GM19468 (cell line): ENCODE data around the gene EMX2.

Experiments used
- ATAC-seq: cut with Tn5 transposase; IDR thresholded peaks from one replicate; pipeline ENCODE4 v1.9.1; 2021; ENCODE audit warnings: mild to moderate bottlenecking, moderate library complexity, moderate number of reproducible peaks; ENCODE audit not compliant: unreplicated experiment; ENCODE audit errors: extremely low read depth

Gene EMX2

DNA sequence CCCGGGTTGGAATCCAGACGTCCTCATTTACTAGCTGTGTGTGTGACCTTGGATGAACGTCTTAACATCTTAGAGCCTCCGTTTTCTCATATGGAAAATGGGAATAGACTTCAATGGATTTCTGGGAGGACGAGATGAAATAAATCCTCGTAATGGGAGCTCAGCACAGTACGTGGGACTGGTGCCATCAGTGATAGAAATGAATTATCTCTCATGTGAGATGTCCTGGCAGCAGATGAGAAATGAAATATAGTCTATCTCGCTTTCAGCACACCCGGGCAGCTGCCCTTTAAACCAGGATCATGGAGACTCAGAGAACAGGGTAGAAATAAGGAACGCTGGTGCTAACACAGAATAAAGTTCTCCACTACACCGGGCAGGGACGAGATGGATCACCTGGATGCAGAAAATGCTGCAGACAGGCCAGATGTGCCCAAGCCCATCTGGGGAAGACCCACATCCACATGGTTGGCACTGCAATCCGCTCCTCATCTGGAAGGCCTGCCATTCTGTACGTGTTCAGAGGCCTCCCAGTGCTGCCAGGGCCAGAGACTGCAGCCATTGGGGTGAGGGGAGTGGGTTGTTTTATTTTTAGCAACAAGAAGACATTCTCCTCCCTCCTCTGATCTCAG, 11.1 kb upstream of the EMX2 start:
- no peak for ATAC-seq

DNA sequence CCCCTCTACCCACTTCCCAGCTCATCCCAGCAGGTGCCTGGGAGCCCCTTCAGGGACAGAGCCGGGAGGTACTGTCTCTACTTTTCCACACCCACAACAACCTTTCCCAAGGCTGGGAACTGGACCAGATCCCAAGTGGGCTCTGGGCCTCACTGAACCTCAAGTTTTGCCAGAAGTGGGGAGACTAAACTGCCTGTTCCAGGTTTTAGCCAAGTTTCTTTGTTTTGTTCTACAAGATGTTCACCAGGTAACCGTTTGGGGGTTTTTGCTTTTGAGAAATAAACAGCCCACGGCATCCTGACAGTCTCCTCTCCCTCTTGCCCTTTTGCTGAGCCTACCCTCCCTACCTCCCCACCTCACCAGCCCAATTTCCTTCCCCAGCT, 10.6 kb upstream of the EMX2 start:
- no peak for ATAC-seq

DNA sequence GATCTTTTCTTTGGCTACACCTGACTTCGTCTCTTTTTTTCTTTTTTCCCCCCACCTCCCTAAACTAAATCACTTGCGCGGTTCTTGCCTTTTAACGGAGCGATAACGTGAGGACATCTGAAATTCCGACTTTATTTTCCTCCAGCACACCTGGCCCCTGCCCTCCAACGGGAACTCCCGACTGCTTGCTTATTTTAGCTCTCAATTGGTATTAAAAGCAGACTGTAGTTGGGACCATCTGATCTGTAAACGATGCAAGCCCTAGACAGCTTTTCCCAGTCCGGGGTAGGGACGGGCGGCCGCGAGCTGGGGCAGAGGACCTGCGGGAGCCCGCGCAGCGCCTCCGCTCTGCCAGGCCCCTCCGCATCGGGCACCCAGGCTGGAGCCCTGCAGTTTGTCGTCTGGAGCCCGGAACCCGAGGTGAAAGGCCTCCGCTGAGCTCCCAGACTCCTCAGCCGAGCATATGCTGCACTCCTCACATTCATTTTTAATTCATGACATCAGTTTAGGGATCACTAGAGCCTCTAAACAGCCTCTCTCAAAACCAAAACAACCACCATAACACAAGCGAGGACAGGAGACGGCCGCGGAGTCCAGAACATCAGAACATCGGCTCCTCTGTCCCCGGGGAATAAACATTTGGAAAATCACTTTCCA, 10.0 kb upstream of the EMX2 start:
- ATAC-seq, result no peak

DNA sequence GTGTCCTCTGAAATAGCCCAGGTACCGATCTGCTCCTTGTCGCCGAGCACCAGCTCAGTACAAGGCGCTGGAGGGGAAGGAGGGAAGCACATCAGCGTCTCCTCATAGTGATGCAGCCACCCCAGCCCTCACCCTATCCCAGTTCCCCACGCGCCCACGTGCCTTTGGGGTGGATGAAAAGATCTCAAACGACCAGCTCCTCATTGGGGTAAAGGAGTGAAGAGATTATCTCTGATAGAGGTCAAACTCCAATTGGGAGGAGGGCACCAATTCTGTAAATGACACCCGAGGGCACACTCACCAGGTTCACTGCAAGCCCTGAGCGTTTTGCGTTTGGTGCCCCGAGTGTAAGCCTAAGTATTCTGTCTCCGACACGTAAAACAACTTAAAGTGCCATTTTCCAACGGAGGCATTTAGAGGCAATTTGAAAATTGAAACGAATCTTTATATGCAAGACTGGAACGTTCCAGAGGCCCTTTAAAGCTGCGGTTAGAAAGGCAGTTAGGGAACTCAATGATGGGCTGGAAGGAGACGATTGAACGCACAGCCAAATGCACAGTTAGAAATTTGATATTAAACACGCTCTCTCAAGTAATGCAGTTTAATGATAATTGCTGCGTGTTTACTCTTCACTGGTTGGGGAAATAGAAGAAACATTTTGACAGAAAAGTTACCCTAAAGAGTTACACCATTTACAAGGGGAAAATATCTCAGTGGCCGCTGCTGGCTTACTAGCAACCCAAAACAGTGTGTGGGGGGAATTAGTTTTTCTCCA, 8.9 kb upstream of the EMX2 start:
- ATAC-seq, result no peak

DNA sequence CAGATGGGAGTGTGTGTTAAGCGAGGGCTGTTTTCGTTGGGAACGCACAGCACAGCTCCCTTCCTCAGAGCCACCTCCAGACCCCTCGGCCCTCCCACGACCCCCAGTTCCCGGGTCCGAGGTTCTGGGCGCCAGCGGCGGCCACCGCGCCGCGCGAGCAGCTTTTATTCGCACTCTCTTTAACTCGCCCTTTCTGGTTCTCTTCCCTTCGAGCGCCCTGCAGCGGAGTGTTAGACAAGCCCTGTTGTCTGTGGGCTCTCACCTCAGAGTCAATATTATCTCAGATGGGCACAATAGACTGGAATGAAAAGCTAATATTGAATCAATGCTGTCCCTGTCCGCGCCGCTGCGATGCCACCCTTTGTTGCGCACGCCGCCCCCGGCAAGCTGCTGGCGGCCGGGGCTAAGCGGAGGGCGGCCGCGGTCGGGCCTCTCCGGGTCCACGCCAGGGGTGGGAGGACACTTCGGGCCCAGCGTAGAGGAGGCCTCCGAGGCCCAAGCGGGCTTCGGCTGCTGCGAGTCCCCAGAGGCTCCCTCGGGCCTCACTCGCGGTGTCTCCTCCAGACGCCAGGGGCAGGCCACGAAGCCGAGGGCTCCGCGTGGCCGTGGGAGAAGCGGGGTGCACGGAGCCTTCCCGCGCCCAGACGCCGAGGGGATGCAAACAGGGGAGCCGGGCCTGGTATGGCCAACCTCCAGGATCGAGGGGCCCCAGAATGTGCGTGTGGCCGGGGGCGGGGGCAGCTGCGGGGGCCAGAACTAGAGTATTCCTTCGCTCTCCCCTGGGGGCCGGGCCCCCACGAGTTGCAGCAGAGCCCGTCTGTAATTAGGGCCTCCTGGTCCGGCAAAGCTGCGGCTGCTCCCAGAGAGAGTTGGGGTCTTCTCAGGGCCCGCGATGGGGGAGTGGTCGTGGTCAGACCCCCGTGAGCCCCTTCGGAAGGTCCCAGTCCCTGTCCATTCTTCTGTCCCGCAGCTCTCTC, 7.9 kb upstream of the EMX2 start:
- ATAC-seq, result no peak

DNA sequence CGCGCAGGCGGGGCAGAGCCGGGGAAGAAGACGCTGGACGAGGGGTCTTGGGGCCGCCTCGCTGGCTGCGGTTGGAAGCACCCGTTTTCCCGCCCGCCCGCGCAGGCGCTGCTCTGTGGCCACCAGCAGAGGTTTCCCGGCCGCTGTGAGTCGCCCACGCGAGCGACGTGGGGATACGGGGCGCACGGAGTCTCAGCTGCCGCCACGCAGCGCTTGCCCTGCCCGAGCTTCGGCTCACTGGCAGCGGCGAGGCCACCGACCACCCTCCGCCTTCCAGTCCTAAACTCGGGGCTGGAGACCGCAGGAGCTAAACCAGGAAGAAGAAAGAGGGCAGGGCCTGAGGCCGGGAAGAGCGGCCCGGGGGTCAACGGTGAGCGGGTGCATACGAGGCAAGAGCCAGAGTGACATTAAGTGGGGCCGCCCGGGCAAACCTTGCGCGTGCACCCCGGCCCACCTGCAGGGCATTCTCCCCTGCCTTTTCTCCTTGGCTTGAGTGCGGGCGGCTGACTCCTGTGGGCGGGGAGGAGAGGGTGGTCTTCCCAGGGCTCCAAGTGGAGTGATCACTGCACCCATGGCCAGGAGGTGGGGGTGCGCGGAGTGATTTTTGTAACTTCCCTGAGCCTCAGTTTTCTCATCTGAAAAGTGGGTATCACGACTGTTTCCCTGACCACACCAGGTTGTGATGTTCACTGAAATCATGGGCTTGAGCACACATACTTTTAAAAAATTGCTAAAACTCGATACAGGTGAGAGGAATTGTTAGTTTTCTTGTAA, 7.1 kb upstream of the EMX2 start:
- no peak for ATAC-seq

DNA sequence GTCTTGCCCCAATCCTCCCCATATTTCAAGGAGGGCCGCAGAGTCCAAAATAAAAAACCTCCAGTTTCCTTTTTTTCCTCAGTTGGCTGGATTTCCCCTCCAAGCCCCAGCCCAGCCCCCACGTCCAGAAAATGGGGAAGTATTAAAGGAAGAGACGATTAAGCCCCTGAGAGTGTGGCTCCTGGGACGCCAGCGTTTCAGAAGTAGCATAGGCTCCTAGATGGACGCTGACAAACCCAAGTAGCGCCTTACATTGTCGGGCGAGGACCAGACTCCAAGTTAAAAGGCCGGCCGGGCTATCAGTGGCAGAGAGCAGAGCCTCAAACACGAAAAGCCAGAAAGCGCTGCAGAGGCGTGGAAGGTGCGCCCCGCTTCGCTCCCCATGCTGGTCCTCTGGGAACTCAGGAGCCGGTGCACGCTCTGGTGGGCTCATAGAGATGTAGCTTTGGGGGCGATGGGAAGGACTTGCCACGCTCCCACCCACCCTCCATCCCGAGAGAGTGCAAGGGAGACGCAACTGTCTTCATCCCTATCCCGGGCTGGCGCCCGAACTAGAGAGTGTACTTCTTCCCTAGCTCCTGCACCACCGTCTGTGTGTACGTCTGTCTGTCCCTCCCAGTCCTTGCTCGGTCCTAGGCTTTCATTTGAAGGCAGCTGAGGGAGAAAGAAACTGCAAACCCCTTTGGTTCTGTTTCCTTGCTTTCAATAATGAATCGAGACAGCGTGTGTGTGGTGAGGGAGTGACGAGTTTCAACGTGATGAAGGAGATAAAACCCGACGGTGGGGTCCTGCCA, 6.3 kb upstream of the EMX2 start:
- no peak for ATAC-seq

DNA sequence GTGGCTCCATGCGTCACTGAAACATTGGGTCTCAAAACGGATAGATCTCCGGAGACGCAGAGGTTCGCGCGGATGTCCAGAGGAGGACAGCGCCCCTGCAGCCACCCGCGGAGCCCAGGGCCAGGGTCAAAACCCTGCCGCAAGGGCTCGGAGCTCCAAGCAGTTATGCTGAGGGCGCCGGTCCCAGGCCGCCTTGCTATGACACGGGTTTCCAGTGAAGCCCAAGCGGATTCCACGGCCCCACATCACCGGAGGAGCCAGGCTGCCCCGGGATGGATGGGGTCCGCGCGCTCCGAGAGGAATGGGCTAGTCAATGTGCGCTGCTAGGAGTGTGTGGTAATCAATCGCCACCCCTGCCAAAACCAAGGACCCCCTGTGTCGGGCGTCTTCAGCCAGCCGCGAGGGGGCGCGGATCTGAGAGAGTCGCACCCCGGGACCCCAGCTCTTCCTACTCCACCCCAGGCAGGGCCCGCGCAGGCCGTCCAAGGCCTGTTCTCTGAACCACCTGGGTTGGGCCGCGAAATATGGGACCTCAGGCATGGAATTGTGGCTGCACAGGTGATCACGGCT, 5.6 kb upstream of the EMX2 start:
- ATAC-seq, result no peak

DNA sequence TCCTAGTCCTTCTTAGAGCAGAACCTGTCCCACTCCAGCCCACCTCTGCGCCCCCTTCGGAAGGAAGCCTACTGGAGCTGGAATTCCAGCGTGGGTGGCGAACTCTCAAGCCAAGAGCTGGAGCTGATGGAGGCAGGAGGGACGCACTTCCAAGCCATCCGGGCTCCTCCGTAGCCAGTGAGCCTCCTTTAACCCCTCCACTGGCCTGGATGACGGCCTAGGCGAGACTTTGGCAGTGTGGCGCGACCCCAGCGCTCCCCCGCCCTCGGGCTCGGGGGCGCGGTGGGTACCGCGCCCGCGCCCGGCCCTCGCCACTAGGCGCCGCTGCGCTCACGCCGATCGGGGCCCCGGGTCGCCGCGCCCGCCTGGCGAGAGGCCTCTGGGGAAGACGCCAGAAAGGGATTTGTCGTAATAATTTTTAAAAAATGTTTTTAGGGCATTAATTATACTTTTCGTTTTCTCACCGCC, 5.1 kb upstream of the EMX2 start:
- ATAC-seq, result no peak

DNA sequence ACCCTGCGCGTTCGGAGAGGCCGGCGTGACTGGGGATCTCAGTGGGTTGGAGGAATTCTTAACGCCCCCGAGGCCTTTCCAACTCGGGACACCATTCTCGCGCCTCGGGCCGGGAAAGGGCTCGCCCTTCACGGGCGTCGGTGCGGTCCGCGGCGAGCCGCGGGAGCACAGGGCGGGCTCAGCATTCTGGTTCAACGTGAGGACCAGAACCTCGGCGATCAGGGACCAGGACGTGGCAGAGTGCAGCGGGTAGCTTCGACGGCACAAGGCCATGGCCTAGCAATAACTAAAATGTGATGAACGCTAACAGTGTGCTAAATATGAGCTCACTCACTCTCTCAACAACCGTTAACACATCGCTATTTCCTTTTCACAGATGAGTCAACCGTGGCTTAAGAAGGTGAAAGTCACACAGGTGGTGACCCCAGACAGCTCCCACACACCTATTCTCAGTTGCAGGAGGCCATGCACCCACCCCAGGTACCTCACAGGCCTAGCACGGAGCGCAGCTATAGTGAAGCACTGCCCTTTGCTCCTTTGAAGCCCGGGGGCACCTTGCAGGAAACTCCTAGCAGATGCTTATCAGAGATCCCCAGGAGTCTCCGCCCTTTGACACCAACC, 4.5 kb upstream of the EMX2 start:
- no peak for ATAC-seq

DNA sequence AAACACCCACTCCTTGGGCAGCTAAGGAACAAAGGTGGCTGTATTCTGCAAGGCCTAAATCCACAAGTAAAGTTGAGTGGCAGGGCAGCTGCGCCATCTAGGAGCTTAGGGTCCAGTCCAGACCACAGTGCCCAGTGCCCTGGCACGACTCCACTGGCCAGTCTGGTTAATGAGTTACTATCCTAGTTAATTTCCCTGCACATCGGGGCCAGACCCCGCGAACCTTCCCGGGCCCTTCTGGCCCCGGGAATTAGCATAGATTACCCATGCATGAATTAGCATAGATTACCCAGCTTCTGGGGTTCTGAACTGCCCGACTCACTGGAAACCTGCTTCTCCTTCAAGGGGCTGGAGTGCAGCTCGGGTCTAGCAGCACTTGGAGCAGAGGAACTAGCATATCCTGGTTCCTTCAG, 3.2 kb upstream of the EMX2 start:
- ATAC-seq, result no peak

DNA sequence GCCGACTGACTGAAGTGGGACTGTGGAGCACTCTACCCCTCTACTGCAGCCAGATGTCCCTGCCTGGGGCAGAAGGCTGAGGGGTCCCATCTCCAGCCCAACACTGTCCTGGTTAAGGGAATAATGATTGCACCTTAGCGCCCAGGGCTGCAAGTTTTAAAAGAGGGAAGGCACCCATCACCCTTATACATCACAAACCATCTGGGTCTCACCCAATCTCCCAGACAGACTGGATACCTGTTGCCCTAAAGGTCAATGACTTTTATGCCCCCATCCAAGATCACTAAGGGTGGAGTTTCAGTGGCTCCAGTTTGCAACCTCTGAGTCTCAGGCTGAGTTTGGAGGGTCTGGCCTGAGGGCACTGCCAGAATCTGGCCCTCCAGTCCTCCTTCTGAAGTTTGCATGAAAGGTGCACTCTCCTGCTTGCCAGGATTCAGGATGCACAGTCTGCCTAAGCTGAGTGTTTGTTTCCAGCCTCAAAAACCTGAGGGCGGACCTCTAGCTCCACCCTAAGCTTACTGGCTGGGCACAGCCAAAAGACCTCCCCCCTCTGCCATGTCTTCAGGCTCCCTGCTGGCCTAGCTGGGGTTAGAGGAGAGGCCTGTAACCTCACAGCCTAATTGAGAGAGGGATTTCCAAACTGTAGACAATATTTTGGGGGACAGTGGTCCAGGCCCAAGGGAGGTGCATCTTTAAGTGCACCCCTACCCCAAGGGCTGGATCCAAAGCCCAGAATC, 2.5 kb upstream of the EMX2 start:
- ATAC-seq, result no peak

DNA sequence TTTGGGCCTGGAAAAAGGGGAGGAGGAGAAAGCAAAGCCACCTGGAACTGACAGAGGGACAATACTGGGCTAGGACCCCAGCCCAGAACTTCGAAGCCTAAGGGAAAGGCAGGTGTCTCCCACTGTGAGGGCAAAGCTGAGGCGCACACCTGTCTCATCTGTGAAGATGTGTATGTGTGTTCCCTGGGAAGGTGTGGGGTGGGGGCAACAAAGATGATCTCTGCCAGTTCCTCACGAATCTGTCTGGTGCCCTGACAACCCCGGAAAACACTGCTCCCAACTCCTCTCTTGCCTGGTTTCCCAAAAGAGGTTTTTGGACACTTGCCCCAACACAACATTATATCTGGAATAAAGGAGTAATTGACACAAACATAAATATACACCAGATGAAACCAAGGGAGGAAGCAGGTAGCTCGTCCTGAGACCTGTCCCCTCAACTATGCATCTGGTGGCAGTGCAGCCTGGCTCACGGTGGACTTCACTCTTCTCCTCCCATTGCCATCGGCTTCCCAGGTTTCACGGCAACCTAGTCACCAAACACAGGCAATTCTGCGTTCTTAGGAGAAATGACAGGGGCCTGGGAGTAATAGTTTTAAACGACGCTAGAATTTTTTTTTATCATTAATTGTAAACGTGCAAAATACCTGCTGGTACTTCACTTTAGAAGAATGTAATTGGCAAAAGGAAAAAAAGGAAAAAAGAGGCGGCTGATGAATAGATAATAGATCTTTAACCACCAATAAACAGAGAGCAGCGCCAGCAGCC, 1.7 kb upstream of the EMX2 start:
- ATAC-seq, result no peak

DNA sequence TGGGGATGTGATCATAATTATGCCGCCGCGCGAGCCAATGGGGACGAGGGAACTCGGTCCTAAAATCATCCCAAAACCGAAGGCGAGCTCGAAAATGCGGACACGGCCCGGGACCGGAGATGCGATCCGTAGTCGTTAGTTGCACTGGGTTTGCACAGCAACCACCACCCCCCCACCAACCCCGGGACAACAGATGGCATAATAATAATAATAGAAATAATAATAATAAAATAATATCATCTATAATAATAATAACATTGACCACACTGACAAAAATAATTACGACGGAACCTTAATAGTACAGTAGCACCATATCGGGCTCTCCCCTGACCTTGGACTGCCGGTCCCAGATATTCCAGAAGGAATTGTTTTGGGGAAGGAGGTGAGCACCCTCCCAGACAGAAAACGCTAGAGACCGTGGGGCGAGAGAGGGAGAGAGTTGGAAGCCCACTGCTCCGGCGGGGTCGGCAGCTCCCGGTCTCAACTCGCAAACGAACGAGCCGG, 1.1 kb upstream of the EMX2 start:
- no peak for ATAC-seq

DNA sequence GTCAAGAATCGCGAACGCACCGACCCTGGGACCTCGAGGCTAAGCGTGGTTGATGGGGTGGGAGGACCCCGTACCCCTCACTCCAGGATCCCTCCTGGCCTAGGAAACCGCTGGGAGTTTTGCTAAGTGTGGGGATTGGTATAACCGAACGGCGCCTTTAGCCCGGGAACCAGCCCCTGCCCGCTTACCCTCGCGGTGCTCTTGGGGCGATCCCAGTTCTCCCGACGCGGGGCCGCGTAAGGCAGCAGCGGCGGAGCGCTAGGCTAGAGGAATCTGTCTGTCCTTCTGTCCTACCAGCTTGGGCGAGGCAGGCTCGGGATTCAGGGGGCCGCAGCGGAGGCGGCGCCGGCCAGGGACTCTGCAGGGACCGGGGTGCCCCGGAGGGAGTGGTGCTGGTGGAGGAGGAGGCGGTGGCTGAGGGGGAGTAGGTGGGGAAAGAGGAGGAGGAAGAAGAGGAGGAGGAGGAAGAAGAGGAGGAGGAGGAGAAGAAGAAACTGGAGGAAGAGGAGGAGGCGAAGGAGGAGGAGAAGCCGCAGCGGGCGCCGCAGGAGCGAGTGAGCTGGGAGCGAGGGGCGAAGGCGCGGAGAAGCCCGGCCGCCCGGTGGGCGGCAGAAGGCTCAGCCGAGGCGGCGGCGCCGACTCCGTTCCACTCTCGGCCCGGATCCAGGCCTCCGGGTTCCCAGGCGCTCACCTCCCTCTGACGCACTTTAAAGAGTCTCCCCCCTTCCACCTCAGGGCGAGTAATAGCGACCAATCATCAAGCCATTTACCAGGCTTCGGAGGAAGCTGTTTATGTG, 439 bp upstream of the EMX2 start:
- no peak for ATAC-seq
